Left renal cortex interstitium (tissue), 4 donors: ENCODE measurements around the gene KCNIP4. TPM values are rescaled to one million over a fixed set of nuclear protein-coding genes. Genes with fewer than 3 reads are reported as not detected.

Experiments used
- DNase-seq, 4 donors: peaks; one replicate each; pipeline ENCODE4 v3.0.0-alpha.2; 2013; ENCODE audit warnings: low read depth in 4 of 4, low spot score in 2 of 4, missing footprints in 1 of 4
- polyA plus RNA-seq, 4 donors: library from polyadenylated mRNA; unstranded; fragments of 120-200 nt; gene quantifications; one replicate each; pipeline ENCODE4 v1.2.1, GENCODE V29; 2013; ENCODE audit not compliant: insufficient read length in 4 of 4

KCNIP4 gene
- polyA plus RNA-seq, 4 donors: 12.3 to 15.6 (median 13.9) TPM

DNA sequence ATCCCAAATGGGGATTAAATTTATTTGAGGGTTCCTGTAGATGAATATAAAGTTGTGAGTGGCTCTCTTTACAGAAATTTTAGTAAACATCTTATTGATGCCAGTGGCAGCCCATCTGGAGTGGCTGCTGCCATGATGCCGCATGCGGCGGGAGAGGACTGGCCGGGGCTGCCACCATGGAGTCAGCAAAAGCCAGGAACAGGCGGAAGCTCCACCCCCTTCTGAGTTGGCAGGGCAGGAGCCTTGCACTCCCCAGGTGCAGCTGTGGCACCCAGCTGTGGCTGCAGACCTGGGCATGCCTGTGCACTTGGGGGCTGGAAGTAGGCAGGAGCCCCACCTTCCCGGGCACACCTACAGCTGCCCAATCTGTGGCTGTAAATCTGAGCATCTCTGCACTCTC, 92.3 kb downstream of the KCNIP4 start:
- DNase-seq: no peak

GRCh38 chr4:21849077-21849476, 99.5 kb downstream of the KCNIP4 start:
- no peak for DNase-seq

DNA sequence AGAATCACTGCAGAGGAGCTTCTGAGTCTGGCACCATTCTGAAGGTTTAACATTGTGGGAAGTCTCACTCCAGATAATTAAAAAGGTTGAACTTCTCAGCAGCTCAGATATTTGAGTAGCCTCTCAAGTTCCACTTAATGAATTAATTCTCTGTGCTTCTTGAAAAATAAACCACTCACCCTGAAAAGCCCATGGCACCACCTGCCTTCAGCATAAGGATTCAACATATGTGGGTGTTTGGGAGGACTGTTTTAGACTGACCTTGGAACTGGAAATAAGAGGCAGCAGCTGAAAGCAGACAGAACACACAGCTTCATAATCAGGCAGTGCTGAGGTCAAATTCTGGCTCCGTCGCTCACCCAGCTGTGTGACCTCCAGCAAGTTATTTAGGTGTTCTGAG, 100.6 kb downstream of the KCNIP4 start:
- peak in 1 of 4 donors; percentile 8 for DNase-seq

GRCh38 chr4:21845663-21846062, 102.9 kb downstream of the KCNIP4 start:
- no peak for DNase-seq

DNA sequence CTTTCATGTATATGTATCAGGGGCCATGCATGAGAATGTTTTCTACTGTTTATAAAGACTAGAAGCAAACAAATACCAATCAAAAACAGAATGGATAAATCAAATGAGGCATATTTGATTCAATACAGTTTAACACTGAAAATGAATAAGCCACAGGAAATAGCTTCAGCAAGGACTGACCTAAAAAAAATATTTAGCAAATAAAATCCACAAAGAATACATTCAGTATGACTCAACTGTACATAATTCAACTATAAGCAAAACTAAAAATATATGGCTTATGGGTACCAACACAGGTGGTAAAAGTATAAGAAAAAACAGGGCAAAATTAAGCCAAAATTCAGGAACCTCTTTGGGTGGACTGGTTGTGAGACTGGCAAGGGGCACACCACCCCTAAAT, 112.9 kb downstream of the KCNIP4 start:
- DNase-seq: no peak

GRCh38 chr4:21830272-21830671, 118.3 kb downstream of the KCNIP4 start:
- DNase-seq: no peak

- no peak for DNase-seq
Measured at GRCh38 chr4:21827575-21827974, 121.0 kb downstream of the KCNIP4 start.

DNA sequence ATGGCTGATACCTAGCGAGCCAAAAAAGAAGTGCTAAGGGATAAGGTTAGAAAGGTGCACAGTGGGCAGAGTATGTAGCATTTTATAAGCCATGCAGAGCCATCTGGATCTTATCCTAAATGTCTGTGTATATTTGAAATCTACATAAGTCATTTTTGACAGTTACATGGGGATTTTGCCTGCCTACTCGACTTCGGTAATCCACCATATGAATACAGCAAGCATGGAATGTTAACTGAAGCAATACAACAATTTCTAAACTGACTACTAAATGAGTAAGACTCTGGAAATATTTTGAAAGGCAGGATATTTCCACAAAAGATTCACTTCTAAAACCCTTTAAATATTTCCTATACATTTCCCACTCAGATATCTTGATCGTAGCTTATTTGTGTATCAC, 122.5 kb downstream of the KCNIP4 start:
- DNase-seq: no peak

DNA sequence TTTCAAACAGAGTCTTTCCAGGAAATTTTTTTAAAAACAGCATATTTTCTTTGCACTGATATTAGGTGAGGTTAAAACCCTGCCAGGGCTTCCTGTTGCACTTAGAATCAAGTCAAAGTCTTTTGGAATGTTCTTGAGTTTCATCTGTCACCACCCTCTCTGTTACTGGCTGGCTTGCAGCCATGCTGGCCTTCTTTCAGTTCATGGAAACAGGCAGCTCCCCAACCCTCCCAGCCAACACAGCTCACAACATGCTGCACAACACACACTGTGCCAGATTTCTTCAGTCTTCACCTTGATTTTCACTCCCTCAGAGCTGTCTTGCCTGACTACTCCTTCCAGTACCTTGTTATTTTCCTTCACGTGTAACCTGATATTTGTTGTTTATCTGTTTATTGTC, 129.5 kb downstream of the KCNIP4 start:
- DNase-seq: no peak

- DNase-seq: no peak
Measured at GRCh38 chr4:21815651-21816377, 132.8 kb downstream of the KCNIP4 start.

DNA sequence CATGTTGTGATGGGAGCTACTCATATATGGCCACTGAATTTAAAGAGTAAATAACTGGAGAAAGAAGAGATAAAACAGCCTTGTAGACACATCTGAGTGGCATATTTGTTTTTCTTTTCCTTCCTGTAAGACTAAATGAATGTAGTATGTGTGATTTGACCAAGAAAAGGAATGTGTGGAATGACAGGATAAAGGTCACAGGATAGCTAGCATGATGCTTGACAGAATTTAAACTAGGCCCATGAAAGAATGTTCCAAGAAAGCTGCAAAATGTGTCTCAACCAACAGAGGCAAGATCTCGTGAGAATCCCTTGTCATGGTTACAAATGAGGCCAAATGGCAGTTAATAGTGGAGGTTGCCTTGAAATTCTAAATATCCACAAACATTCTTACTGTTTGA, 137.0 kb downstream of the KCNIP4 start:
- no peak for DNase-seq

GRCh38 chr4:21806991-21807390, 141.6 kb downstream of the KCNIP4 start:
- no peak for DNase-seq

- DNase-seq: no peak
Measured at GRCh38 chr4:21802406-21802805, 146.2 kb downstream of the KCNIP4 start.

- DNase-seq: no peak
Measured at GRCh38 chr4:21801661-21802385, 146.7 kb downstream of the KCNIP4 start.

GRCh38 chr4:21795091-21795490, 153.5 kb downstream of the KCNIP4 start:
- no peak for DNase-seq

DNA sequence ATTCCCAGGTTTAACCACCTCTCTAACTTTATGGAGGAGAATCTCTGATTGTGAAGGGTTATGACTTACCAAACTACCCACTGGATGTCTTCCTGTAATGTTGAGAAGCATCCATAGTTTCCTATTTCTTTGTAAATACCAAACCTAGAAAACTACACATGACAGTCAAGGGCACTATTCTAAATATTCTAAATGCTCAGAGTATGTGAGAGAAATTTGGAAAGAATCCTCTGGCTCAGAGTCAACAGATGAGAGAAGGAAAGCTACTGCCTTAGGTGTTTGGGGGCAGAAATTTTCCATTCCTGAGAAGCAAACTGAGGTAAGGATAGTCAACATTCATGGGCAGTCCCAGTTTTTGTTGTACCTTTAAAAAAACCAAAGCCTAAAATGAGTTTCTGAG, 155.8 kb downstream of the KCNIP4 start:
- DNase-seq: no peak

DNA sequence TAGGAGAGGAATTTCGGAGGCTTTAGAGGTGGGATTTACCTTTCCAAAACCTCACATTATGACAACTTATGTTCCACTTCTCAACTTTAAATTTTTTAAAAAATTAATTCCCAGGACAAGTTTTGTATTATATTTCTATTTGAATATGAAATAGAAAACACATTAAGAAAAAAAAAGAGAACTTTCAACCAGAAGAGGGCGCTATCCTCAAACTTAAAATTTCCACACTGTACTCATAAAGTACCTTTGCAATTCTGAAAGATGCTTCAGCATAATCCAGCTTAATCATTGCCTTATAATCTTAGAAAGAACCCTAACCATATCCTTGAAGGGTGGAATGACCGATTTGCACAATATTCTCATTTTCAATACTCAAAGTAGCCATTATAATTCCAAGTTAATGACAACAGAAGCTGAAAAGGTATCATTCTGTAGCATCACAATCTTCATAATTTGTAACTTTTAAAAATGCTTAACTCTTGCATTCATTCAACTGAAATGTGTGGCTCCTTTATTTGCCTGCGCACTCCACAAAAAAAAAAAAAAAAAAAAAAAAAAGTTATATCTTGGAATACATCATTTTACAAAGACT, 158.0 kb downstream of the KCNIP4 start:
- peak in 1 of 4 donors; percentile 15 for DNase-seq

DNA sequence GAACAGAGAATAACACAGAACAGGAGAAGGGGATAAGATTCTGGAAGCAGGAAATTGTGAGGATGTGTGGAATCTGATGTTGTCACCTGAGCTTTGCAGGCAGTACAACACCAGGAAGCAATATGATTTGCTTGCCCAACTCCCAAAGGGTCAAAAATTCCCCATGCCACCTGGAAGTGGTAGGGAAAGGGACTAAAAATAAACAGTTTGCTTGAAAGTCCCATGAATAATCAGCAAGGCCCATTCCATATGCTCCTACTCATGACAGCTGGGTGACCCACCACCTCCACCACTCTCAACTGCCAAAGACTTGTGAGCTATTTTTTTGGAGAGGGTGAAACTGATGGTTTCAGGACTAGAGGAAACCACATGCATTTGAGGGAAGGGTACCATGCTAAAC, 168.4 kb downstream of the KCNIP4 start:
- DNase-seq: no peak

DNA sequence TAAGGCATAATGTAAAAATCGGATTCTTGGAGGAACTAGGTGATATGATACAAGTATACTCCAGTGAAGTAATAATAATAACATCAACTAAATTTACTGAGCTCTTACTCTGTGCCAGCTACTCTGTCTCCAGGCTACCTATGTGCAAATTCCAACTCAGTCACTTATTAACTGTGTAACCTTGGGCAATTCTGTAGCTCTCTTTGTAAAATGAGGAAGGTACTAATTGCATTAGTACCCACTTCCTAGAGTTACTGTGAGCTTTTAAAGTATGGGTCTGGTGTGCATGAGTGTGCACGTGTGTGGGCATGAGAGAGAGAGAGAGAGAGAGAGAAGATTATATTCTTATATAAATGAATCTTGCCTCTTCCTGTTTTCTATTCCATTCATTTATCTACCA, 169.9 kb downstream of the KCNIP4 start:
- DNase-seq: peak in 1 of 4 donors; percentile 7

- DNase-seq: no peak
Measured at GRCh38 chr4:21775703-21776102, 172.9 kb downstream of the KCNIP4 start.

DNA sequence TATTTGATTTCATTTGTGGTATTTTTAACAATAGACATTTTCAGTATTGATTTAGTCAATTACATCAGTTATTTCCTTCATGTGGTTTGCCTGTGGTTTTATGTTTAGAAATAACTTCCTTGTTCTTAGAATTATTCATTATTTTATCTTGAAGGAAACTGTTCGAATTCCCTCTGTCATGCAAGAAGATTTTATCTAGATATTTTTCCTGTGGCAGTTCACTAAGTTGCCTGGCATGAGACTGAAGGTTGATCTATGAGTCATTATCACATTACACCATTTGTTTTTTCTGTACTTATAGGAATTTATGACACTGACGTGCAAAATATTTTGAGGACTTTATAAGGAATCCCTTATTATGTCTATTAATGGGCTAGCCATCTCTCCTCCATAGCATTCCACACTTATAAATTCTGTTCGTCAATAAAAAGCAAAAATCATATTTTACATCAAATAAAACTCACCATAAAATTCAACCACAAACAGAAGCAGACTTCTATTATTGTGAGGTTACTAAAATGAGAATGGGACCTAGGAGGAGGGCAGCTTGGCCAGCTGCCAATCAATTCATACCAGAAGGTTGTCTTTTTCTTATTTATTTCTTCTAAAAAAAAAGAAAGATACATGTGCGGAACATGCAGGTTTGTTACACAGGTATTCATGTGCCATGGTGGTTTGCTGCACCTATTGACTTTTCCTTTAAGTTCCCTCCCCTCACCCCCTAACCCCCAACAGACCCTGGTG, 179.0 kb downstream of the KCNIP4 start:
- DNase-seq: no peak
